ENCODE data around the gene DYNLT3. TPM values are rescaled to one million over a fixed set of nuclear protein-coding genes. Genes with fewer than 3 reads are reported as not detected.
A peak's percentile ranks its signal among the peaks of the same experiment; 100 is the strongest.

DYNLT3 gene
- total and polyA plus RNA-seq, 5 experiments from 2014 or later: 26.8 to 42.2 (median 39.6) TPM

GRCh38 chrX:37871626-37872302 lies 24.4 kb upstream of the DYNLT3 start:
- H3K4me3 Mint-ChIP-seq: no peak overlapping the region

GRCh38 chrX:37867536-37868153 lies 20.3 kb upstream of the DYNLT3 start:
- no peak for ATAC-seq
- H3K4me3 Mint-ChIP-seq: peak overlapping the region in 3 of 10 donors; percentile 22 to 41 (median 38)
- DNase-seq: no peak
- H3K9me3 Mint-ChIP-seq: peaks cover 0 to 14% (median 0%) of the 10 kb centered on the region in 9 donors
- peaks cover 2 to 5% (median 5%) of the 10 kb centered on the region in 3 donors for H3K36me3 Mint-ChIP-seq
- H3K4me1 Mint-ChIP-seq: peaks cover 3 to 13% (median 6%) of the 10 kb centered on the region in 4 donors
- POLR2A ChIA-PET: no interaction called here
- H3K27ac Mint-ChIP-seq: peak overlapping the region in 1 of 10 donors; percentile 23
- H3K27me3 Mint-ChIP-seq: peaks cover 0 to 23% (median 3%) of the 10 kb centered on the region in 5 donors

More at GRCh38 chrX:37871626-37872302, 24.4 kb upstream of the DYNLT3 start:
- DNase-seq (no peak), ATAC-seq (no peak)
- Mint-ChIP-seq H3K4me1 (peaks cover 3 to 13% (median 6%) of the 10 kb centered on the region in 4 donors), H3K27ac (no peak overlapping the region), H3K9me3 (peaks cover 0 to 14% (median 0%) of the 10 kb centered on the region in 9 donors), H3K27me3 (peaks cover 0 to 13% (median 3%) of the 10 kb centered on the region in 5 donors), H3K36me3 (peaks cover 0 to 5% (median 5%) of the 10 kb centered on the region in 3 donors)
- POLR2A ChIA-PET: no interaction called here

GRCh38 chrX:37863728-37864127 lies 16.4 kb upstream of the DYNLT3 start:
- Mint-ChIP-seq H3K27me3 (peaks cover 3 to 27% (median 10%) of the 10 kb centered on the region in 5 donors), H3K4me1 (peaks cover 3 to 13% (median 6%) of the 10 kb centered on the region in 4 donors), H3K27ac (no peak overlapping the region), H3K36me3 (peaks cover 2 to 5% (median 5%) of the 10 kb centered on the region in 3 donors), H3K9me3 (peaks cover 0 to 10% (median 0%) of the 10 kb centered on the region in 9 donors), H3K4me3 (no peak overlapping the region)
- no peak for DNase-seq
- POLR2A ChIA-PET: no interaction called here
- no peak for ATAC-seq

GRCh38 chrX:37862851-37863250 lies 15.5 kb upstream of the DYNLT3 start:
- H3K4me1 Mint-ChIP-seq: peaks cover 2 to 10% (median 5%) of the 10 kb centered on the region in 4 donors
- H3K27ac Mint-ChIP-seq: no peak overlapping the region
- DNase-seq (no peak), ATAC-seq (no peak)
- peaks cover 0 to 7% (median 0%) of the 10 kb centered on the region in 9 donors for H3K9me3 Mint-ChIP-seq
- peaks cover 2 to 5% (median 5%) of the 10 kb centered on the region in 3 donors for H3K36me3 Mint-ChIP-seq
- H3K27me3 Mint-ChIP-seq: peaks cover 3 to 24% (median 10%) of the 10 kb centered on the region in 5 donors
- no peak overlapping the region for H3K4me3 Mint-ChIP-seq
- POLR2A ChIA-PET: no interaction called here

- DNase-seq (no peak), ATAC-seq (no peak)
- Mint-ChIP-seq H3K4me3 (no peak overlapping the region), H3K4me1 (no peaks in the 10 kb centered on the region), H3K27me3 (peaks cover 3 to 24% (median 10%) of the 10 kb centered on the region in 5 donors), H3K27ac (no peak overlapping the region), H3K36me3 (peaks cover 0 to 2% (median 0%) of the 10 kb centered on the region in 3 donors), H3K9me3 (no peaks in the 10 kb centered on the region)
- POLR2A ChIA-PET: no interaction called here
These were observed 13.3 kb upstream of the DYNLT3 start for GRCh38 chrX:37860721-37861120.

GRCh38 chrX:37854748-37855147 lies 7.4 kb upstream of the DYNLT3 start:
- H3K4me1 Mint-ChIP-seq: no peaks in the 10 kb centered on the region
- H3K36me3 Mint-ChIP-seq: peaks cover 0 to 2% (median 0%) of the 10 kb centered on the region in 3 donors
- no peak overlapping the region for H3K27ac Mint-ChIP-seq
- ATAC-seq (no peak), DNase-seq (no peak)
- no peak overlapping the region for H3K4me3 Mint-ChIP-seq
- no peaks in the 10 kb centered on the region for H3K27me3 Mint-ChIP-seq
- H3K9me3 Mint-ChIP-seq: no peaks in the 10 kb centered on the region
- POLR2A ChIA-PET: no interaction called here

GRCh38 chrX:37854148-37854547 lies 6.8 kb upstream of the DYNLT3 start:
- ATAC-seq: no peak
- Mint-ChIP-seq H3K9me3 (peaks cover 0 to 2% (median 0%) of the 10 kb centered on the region in 9 donors), H3K4me3 (no peak overlapping the region), H3K36me3 (peaks cover 0 to 5% (median 0%) of the 10 kb centered on the region in 3 donors), H3K27me3 (no peaks in the 10 kb centered on the region), H3K27ac (no peak overlapping the region), H3K4me1 (no peaks in the 10 kb centered on the region)
- no peak for DNase-seq
- POLR2A ChIA-PET: no interaction called here

GRCh38 chrX:37847733-37848197 lies 394 bp upstream of the DYNLT3 start:
- Mint-ChIP-seq H3K9me3 (peaks cover 0 to 2% (median 0%) of the 10 kb centered on the region in 9 donors), H3K27ac (peak overlapping the region; percentile 83 to 99 (median 96)), H3K27me3 (no peaks in the 10 kb centered on the region), H3K4me1 (peaks cover 6 to 24% (median 18%) of the 10 kb centered on the region in 4 donors), H3K4me3 (peak overlapping the region; percentile 78 to 92 (median 86)), H3K36me3 (peaks cover 0 to 5% (median 0%) of the 10 kb centered on the region in 3 donors)
- ATAC-seq (no peak), DNase-seq (peak in 1 of 10 donors; percentile 57)
- POLR2A ChIA-PET: no interaction called here

GRCh38 chrX:37846558-37846933 lies 825 bp downstream of the DYNLT3 start:
- ATAC-seq (peak in 1 of 2 donors; percentile 4), DNase-seq (peak in 1 of 10 donors; percentile 12)
- peaks cover 0 to 2% (median 0%) of the 10 kb centered on the region in 9 donors for H3K9me3 Mint-ChIP-seq
- peaks cover 6 to 24% (median 18%) of the 10 kb centered on the region in 4 donors for H3K4me1 Mint-ChIP-seq
- H3K27ac Mint-ChIP-seq: peak overlapping the region; percentile 43 to 99 (median 92)
- H3K36me3 Mint-ChIP-seq: peaks cover 0 to 5% (median 2%) of the 10 kb centered on the region in 3 donors
- POLR2A ChIA-PET: interaction anchor here (1.0 kb wide), 1 partner anchor 480 kb away, joined by 3 read pairs; the partner anchor contains the start of gene RPGR
- no peaks in the 10 kb centered on the region for H3K27me3 Mint-ChIP-seq
- H3K4me3 Mint-ChIP-seq: peak overlapping the region; percentile 68 to 92 (median 88)

- Mint-ChIP-seq H3K27me3 (no peaks in the 10 kb centered on the region), H3K4me3 (peak overlapping the region; percentile 68 to 92 (median 88)), H3K36me3 (peaks cover 0 to 6% (median 5%) of the 10 kb centered on the region in 3 donors), H3K27ac (peak overlapping the region; percentile 43 to 99 (median 92)), H3K9me3 (peaks cover 0 to 2% (median 0%) of the 10 kb centered on the region in 9 donors), H3K4me1 (peaks cover 6 to 24% (median 18%) of the 10 kb centered on the region in 4 donors)
- POLR2A ChIA-PET: interaction anchor here (1.0 kb wide), 1 partner anchor 481 kb away, joined by 3 read pairs; the partner anchor contains the start of gene RPGR
- DNase-seq (peak in 3 of 10 donors; percentile 3 to 29 (median 5)), ATAC-seq (peak; percentile 24 to 40)
These were observed 1.2 kb downstream of the DYNLT3 start for GRCh38 chrX:37846141-37846540.

- no peaks in the 10 kb centered on the region for H3K27me3 Mint-ChIP-seq
- DNase-seq: no peak
- POLR2A ChIA-PET: no interaction called here
- H3K4me3 Mint-ChIP-seq: peak overlapping the region in 3 of 10 donors; percentile 5 to 62 (median 14)
- H3K9me3 Mint-ChIP-seq: peaks cover 0 to 2% (median 0%) of the 10 kb centered on the region in 9 donors
- peak overlapping the region in 5 of 10 donors; percentile 8 to 69 (median 40) for H3K27ac Mint-ChIP-seq
- peaks cover 6 to 24% (median 18%) of the 10 kb centered on the region in 4 donors for H3K4me1 Mint-ChIP-seq
- H3K36me3 Mint-ChIP-seq: peaks cover 1 to 16% (median 2%) of the 10 kb centered on the region in 3 donors
- no peak for ATAC-seq
These were observed 2.7 kb downstream of the DYNLT3 start for GRCh38 chrX:37844622-37845021.

GRCh38 chrX:37840931-37841330 lies 6.4 kb downstream of the DYNLT3 start:
- POLR2A ChIA-PET: no interaction called here
- no peaks in the 10 kb centered on the region for H3K27me3 Mint-ChIP-seq
- no peaks in the 10 kb centered on the region for H3K9me3 Mint-ChIP-seq
- H3K27ac Mint-ChIP-seq: peak overlapping the region in 1 of 10 donors; percentile 18
- peaks cover 5 to 14% (median 11%) of the 10 kb centered on the region in 4 donors for H3K4me1 Mint-ChIP-seq
- peaks cover 0 to 38% (median 4%) of the 10 kb centered on the region in 3 donors for H3K36me3 Mint-ChIP-seq
- no peak overlapping the region for H3K4me3 Mint-ChIP-seq
- ATAC-seq: no peak
- DNase-seq: no peak
